GM21526 (cell line): ENCODE measurements around the gene CCDC85A.

Experiments used
- ATAC-seq: cut with Tn5 transposase; IDR thresholded peaks from one replicate; pipeline ENCODE4 v1.9.1; 2021; ENCODE audit warnings: moderate library complexity; ENCODE audit not compliant: unreplicated experiment, low FRiP score

Gene CCDC85A

DNA sequence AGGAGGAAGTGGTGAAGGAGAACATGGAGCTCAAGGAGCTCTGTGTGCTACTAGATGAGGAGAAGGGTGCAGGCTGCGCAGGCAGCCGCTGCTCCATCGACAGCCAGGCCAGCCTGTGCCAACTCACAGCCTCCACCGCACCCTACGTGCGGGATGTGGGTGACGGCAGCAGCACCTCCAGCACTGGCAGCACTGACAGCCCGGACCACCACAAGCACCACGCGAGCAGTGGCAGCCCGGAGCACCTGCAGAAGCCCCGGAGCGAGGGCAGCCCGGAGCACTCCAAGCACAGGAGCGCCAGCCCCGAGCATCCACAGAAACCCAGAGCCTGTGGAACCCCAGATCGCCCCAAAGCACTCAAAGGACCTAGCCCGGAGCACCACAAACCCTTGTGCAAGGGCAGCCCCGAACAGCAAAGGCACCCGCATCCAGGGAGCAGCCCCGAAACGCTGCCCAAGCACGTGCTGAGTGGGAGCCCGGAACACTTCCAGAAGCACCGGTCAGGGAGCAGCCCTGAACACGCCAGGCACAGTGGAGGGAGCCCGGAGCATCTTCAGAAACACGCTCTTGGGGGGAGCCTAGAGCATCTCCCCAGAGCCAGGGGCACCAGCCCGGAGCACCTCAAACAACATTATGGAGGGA lies 9.0 kb downstream of the CCDC85A start:
- ATAC-seq: no peak

GRCh38 chr2:56195563-56195962 lies 11.8 kb downstream of the CCDC85A start:
- ATAC-seq: no peak

DNA sequence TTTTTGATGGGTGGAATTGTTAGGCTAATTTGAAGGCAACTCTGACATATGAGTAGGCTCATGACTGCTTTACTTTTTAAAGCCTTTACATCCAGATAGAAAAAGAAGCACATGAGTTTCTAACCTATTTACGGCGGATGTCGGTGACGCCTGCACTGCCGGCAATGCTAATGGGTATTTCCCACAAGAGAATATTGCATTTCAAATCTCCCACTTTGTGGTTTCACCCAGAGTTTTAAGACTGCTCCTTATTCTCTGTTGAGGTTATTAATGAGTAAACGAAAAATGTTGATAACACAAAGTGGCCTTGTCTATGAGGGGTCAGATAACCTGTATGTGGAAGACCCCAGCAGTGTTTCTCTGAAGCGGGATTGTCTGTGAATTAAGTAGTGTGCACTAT lies 14.0 kb downstream of the CCDC85A start:
- no peak for ATAC-seq

GRCh38 chr2:56198936-56199335 lies 15.1 kb downstream of the CCDC85A start:
- ATAC-seq: no peak

- ATAC-seq: no peak
These were observed 15.7 kb downstream of the CCDC85A start for GRCh38 chr2:56199492-56199891.

DNA sequence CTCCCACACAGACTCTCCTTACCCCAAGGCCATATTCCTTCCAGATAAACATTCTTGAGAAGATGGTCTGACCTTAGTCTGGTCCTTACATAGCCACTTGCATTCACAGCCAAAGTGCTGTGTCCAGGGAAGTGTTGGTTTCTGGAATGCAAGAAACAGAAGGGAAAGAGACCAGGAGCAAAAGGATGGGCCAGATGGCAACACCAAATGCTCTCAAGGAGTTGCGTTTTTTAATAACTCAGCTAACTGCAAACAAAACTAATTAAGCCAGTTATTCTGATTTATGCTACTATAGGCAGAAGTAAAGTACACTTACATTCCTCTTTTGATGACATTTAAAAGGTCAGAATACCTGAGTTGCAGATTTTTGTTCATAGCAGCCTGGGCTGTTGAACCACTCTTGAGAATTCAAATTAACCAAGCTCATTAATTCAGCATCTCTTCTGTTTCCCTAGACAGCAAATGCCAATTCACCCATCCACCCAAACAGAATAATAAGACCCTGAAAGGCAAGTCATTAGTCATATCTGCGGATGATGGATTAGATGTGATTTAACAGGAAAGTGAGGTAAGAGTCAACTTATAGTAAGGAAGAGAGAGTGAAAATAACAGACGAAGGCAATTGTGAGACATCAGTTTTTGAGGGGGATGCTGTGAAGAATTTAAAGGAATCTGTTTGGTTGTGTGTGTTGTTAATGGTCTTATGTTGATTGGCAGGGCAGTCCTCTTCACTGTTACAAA lies 18.8 kb downstream of the CCDC85A start:
- no peak for ATAC-seq

DNA sequence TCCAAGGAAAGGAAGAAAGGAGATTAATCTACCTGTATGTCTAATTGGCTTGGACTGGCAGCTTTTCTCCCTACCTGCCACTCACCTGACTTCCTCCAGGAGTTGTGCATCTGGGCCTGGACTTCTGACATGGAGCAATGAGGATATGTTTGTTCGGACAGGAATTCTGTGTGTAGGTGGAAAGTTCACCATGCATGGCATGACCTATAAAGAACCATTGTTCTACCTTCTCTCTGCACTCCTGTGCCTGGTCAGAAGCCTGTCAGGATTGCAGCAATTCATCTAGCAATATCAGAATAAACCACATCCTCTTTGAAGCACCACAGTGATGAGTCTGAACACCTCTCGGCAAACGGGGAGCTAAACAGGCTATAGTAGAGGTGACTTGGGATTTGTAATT lies 20.8 kb downstream of the CCDC85A start:
- no peak for ATAC-seq

DNA sequence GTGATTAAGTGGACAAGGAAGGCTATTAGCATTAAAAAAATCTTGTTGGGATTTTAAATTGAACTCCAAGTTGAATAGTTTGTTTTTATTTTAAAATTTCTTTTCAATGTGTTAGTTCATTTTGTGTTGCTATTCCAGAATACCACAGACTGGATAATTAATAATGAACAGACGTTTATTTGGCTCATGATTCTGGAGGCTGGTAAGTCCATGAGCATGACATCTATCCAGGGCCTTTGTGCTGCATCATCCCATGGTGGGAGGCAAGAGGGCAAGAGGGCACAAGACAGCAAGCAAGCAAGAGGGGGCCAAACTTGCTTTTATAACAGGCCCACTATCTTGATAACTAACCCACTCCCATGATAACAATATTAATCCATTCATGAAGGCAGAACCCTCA lies 22.5 kb downstream of the CCDC85A start:
- no peak for ATAC-seq

DNA sequence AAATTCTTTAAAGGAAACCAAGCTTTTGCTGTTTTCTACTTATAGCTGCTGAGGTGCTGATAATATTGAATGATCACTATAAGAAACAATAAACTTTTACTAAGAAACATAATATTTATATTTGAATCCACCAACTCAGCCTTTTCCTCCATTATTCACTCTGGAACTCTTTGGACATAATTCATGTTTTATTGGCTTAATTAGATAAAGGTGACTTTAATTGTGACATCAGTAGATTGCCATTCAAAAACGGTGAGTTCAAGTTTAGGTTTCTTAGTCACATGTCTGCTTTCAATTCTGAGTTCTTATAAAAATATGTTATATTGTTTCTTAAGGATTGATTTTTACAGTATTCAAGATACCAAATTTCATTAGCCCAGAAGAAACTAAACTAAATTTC lies 24.0 kb downstream of the CCDC85A start:
- ATAC-seq: no peak

DNA sequence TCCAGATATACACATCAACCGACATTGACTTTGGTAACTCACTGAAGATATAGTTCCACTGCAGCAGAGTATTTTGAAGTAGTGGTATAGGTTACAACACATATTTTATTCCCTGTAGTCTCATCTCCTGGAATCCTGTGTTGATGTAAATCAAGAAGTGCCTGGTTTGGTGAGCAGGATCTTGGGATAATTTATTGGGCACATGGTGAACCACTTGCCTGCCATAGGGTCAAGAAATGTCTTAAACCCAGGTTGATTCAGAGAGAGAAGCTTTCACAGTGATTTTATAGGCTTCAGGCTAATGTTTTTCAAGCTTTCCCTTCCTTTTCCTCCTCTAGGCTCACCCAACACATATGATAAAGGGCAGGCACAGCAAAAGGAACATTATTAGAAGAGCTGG lies 24.6 kb downstream of the CCDC85A start:
- no peak for ATAC-seq

- ATAC-seq: no peak
These were observed 25.9 kb downstream of the CCDC85A start for GRCh38 chr2:56209701-56210100.

- ATAC-seq: no peak
These were observed 26.5 kb downstream of the CCDC85A start for GRCh38 chr2:56210291-56210690.

- no peak for ATAC-seq
These were observed 27.3 kb downstream of the CCDC85A start for GRCh38 chr2:56211048-56211447.

DNA sequence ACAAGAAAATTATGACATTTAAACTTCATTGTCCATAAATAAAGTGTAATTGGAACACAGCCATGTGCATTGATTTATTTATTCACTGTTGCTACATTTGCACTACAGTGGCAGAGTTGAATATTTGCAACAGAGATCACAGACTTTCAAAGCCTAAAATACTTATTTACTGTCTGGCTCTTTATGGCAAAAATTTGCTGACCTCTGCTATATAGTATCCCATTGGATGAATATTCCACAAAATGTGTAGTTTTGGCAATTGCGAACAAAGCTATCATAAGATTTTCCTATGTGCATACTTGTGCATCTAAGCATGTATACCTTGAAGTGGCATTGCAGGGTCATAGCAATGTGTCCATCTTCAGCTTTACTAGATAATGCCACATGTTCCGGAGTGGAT lies 32.1 kb downstream of the CCDC85A start:
- ATAC-seq: no peak

GRCh38 chr2:56217106-56217505 lies 33.3 kb downstream of the CCDC85A start:
- no peak for ATAC-seq

- no peak for ATAC-seq
These were observed 38.7 kb downstream of the CCDC85A start for GRCh38 chr2:56222481-56222880.

DNA sequence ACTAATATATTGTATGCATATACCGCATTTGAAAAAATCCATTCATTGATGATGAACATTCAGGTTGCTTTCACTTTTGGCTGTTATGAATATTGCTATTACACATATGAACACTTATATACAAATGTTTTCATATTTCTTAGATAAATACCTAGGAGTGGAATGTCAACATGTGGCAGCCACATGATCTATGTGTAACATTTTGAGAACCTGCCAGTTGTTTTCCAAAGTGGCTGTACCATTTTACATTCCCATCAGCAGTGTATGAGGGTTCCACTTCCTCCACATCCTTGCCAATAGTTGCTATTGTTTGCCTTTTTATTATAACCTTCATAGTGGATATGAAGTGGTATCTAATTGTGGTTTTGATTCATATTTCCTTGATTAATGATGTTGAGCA lies 40.5 kb downstream of the CCDC85A start:
- ATAC-seq: no peak

DNA sequence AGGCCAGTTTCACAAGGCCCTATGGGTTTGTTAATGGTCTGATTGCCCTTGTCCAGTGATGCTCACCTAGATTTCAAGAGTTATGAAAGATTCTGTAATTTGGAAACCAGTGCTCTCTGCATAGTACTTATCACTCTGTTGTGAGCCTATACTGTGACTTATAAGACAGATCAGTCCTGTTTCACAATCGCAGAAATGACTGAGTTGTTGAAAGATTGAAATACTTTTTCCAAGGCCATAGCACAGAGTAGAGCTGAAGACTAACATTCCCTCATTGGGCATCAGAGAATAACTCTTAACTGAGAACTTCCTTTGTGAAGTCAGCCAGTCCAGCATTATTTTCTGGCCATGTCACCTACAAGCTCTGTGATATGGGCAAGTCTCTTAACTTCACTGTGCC lies 44.0 kb downstream of the CCDC85A start:
- no peak for ATAC-seq

- ATAC-seq: no peak
These were observed 45.7 kb downstream of the CCDC85A start for GRCh38 chr2:56229397-56230060.

DNA sequence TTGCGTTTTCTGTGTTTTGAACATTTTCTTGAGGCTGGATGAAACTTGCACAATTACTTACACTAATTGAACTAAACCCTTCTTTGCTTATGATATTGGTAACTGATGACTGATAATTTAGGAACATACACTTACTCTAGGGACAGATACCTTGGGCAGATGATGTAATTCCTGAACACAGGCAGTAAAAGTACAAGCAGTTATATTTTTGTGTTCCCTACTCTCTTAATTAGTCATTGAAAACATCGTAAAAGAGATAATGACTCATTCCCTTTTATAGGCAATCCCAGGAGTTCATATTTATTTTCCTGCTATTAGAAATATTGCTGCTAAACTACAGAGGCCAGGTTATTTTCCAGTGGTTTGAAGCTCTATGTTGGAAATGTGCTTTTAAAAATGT lies 46.4 kb downstream of the CCDC85A start:
- ATAC-seq: no peak

DNA sequence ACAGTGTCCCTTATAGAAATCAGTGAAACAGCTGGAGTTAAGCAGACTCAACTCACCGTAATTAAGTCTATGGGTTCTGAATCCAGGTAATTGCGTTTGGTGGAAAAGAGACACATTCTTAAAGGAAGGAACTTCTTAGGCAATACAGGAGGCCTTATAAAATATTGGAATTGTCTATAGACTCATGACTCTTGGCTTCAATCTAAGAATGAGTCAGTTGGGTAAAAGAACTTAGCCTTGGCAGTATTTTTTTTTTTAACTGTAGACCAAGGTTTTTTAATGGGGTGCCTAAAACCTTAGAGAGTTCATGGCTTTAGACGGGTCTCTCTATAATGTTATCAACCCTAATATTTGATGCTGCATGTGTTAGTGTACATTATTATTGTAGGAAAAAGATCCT lies 47.6 kb downstream of the CCDC85A start:
- ATAC-seq: no peak

DNA sequence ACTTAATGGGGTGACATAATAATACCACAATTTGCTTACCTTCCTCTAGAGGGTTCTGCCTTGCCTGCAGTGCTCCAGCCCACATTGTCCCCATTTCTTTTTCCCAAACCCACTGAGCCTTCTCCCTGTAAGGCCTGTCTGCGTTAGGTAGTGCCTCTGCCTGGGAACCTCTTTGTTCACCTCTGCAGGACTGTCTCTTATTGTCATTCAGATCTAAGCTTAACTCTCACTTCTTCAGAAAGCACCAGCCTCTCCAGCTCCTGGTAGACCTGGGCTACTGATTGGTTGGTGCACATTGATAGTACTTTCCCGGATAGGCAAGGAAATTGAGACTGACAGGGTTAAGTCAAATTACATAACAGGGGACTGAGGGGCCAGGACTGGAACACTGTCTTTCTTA lies 49.1 kb downstream of the CCDC85A start:
- no peak for ATAC-seq
